Testis (tissue), 3 donors: ENCODE data around the gene TNFRSF13B. TPM values are rescaled to one million over a fixed set of nuclear protein-coding genes. Genes with fewer than 3 reads are reported as not detected.

ENCODE experiments used
- DNase-seq: peaks from one replicate; pipeline ENCODE4 v3.0.0-alpha.2; 2019
- H3K27ac ChIP-seq, 2 donors: fragments of 200-600 bp; sonication (generic); one replicate each; pipeline ENCODE4 v1.5.1; 2019
- H3K27me3 ChIP-seq: fragments of 200-600 bp; sonication (generic); one replicate; pipeline ENCODE4 v1.5.1; 2019
- H3K36me3 ChIP-seq: fragments of 200-600 bp; sonication (generic); one replicate; pipeline ENCODE4 v1.5.1; 2017; ENCODE audit warnings: low read depth; ENCODE audit errors: missing control alignments
- H3K4me1 ChIP-seq: fragments of 200-600 bp; sonication (generic); one replicate; pipeline ENCODE4 v1.5.1; 2019
- H3K4me3 ChIP-seq, 2 donors: fragments of 200-600 bp; sonication (generic); one replicate each; pipeline ENCODE4 v1.5.1; 2017 to 2019
- H3K9me3 ChIP-seq: fragments of 200-600 bp; sonication (generic); one replicate; pipeline ENCODE4 v1.5.1; 2017
- CTCF ChIP-seq, 3 experiments: fragments of 450-650 bp in 2 of 3; fragments of 200-600 bp in 1 of 3; sonication (generic) in 1 of 3; IDR thresholded peaks; one replicate each; pipeline ENCODE4 v1.5.1; 2016 to 2019; ENCODE audit warnings: antibody characterized with exemption in 3 of 3, mild to moderate bottlenecking in 2 of 3, moderate library complexity in 1 of 3
- POLR2A ChIP-seq: fragments of 450-650 bp; IDR thresholded peaks from one replicate; pipeline ENCODE4 v1.6.1; 2017; ENCODE audit warnings: antibody characterized with exemption, mild to moderate bottlenecking, moderate library complexity
- WGBS, 2 donors: methylation state at CpG; one replicate each; pipeline ENCODE4 v1.1.5; 2018; 5-methylcytosine and 5-hydroxymethylcytosine counted together
- intact Hi-C: fragments of 100-400 bp; cut with DNase I; formaldehyde crosslinking; loops from one replicate; pipeline ENCODE4 v1.15.1; 2023; ENCODE audit warnings: low total_unique reads
- polyA plus RNA-seq: library from polyadenylated mRNA; stranded (reverse); fragments of 350-450 nt; fragmentation: Illumina TruSeq; extraction: RNeasy Lipid Tissue Mini Kit (QIAGEN cat#74804); gene quantifications from one replicate; pipeline ENCODE4 v1.2.3, GENCODE V29; 2014; ENCODE audit warnings: low read depth, low replicate concordance; ENCODE audit not compliant: insufficient read depth
- total RNA-seq, 2 donors: library from RNA; depleted of rRNA; stranded (reverse); fragments of >200 nt; gene quantifications; one replicate each; pipeline ENCODE4 v1.2.3, GENCODE V29; 2016

Gene TNFRSF13B
- total and polyA plus RNA-seq, 3 donors from 2014 or later: 0.59 TPM; not detected in 2

GRCh38 chr17:16917671-16918394, 54.1 kb downstream of the TNFRSF13B start:
- Histone ChIP-seq H3K4me1 (no peaks in the 10 kb centered on the region), H3K27ac (no peak overlapping the region), H3K9me3 (no peaks in the 10 kb centered on the region), H3K36me3 (no peaks in the 10 kb centered on the region), H3K4me3 (no peak overlapping the region), H3K27me3 (no peaks in the 10 kb centered on the region)
- peak; percentile 8 for DNase-seq
- TF ChIP-seq POLR2A: no peak
- no peak for TF ChIP-seq CTCF (IDR thresholded peaks at IDR 0.05)
- 87 to 88% methylated on average over 7 of the region's 7 CpGs for WGBS, 2 donors
- intact Hi-C loops: no loop called here

GRCh38 chr17:16916557-16916920, 55.4 kb downstream of the TNFRSF13B start:
- Histone ChIP-seq H3K36me3 (no peaks in the 10 kb centered on the region), H3K4me1 (no peaks in the 10 kb centered on the region), H3K4me3 (no peak overlapping the region), H3K9me3 (no peaks in the 10 kb centered on the region), H3K27me3 (no peaks in the 10 kb centered on the region), H3K27ac (no peak overlapping the region)
- DNase-seq: peak; percentile 4
- WGBS, 2 donors: 91 to 93% methylated on average over 5 of the region's 5 CpGs
- no peak for TF ChIP-seq CTCF (IDR thresholded peaks at IDR 0.05)
- no peak for TF ChIP-seq POLR2A
- intact Hi-C loops: no loop called here

GRCh38 chr17:16915752-16916556, 56.0 kb downstream of the TNFRSF13B start:
- H3K4me1 ChIP-seq: no peaks in the 10 kb centered on the region
- no peaks in the 10 kb centered on the region for H3K27me3 ChIP-seq
- no peaks in the 10 kb centered on the region for H3K9me3 ChIP-seq
- H3K27ac ChIP-seq: no peak overlapping the region
- no peak overlapping the region for H3K4me3 ChIP-seq
- no peaks in the 10 kb centered on the region for H3K36me3 ChIP-seq
- intact Hi-C loops: no loop called here
- no peak for TF ChIP-seq CTCF (IDR thresholded peaks at IDR 0.05)
- TF ChIP-seq POLR2A: no peak
- DNase-seq: peak; percentile 33
- WGBS, 2 donors: 66 to 92% methylated on average over 3 to 11 of the region's 11 CpGs

GRCh38 chr17:16913463-16913862, 58.5 kb downstream of the TNFRSF13B start:
- no peaks in the 10 kb centered on the region for H3K4me1 ChIP-seq
- no peak for TF ChIP-seq CTCF (IDR thresholded peaks at IDR 0.05)
- no peak for TF ChIP-seq POLR2A
- no peak overlapping the region for H3K4me3 ChIP-seq
- no peaks in the 10 kb centered on the region for H3K27me3 ChIP-seq
- H3K9me3 ChIP-seq: no peaks in the 10 kb centered on the region
- intact Hi-C loops: no loop called here
- peak; percentile 2 for DNase-seq
- WGBS, 2 donors: 93 to 95% methylated on average over 1 to 2 of the region's 2 CpGs
- no peak overlapping the region for H3K27ac ChIP-seq
- H3K36me3 ChIP-seq: no peaks in the 10 kb centered on the region
